Stimulated activated CD8-positive, alpha-beta memory T cell treated with anti-CD3 and anti-CD28 coated beads, Interleukin-15, amount 100 ng/mL, for 48 hours (primary cell): ENCODE data around the gene SLC38A1.
"Not testable (repeated sequence)": the region's sequence is repeated elsewhere in the genome, so short reads cannot be mapped to it uniquely, and the experiment has no call there.

Source experiments
- DNase-seq, 2 donors: peaks; one replicate each; pipeline ENCODE4 v3.0.0-alpha.2; 2020; ENCODE audit warnings: low read depth in 2 of 2

SLC38A1 gene

DNA sequence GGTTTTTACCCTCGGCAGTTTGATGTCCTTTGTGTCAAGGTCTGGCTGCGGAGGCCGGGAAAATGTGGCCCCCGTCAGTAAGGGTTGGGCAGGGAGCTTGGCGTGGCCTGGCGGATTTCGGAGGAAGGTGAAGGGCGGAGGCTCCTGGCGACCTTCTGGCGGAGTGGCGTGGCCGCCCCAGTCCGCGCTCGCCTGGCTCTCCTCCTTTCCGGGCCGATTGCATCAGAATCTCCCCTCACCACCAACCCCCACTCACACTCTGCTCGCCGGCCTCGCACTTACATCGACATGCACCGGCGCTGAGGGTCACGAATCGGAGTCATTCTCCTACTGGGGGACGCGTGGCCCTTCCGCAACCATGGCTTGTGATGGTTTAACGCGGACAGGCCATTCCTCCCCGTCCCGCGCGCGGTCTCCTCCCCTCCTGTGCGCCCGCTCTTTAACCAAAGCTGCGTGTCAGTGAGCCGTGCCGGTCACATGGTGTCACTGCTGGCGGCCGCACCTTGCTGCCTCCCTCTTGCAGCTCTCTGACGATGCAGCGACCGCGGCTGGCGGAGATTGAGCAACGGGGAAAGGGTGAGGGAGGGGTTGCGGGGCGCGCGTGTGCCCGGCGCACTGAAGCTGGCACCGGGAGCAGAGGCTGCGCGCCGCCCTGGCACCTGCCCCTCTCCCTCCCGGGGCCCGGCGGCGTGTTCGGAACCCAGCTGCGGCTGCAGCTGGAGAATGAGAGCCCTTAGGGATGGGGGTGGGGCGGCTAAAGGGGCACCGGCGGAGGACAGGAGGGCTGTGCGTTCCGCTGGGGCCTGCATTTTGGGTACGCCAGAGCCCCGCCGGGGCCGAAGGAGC is at the start of gene SLC38A1:
Gene SLC38A1, minus strand, starts transcription at position 461 of the 846 bp plus-strand sequence. CDS start 29,243 bp downstream, outside the sequence.
- DNase-seq = peak; percentile 77 to 81

DNA sequence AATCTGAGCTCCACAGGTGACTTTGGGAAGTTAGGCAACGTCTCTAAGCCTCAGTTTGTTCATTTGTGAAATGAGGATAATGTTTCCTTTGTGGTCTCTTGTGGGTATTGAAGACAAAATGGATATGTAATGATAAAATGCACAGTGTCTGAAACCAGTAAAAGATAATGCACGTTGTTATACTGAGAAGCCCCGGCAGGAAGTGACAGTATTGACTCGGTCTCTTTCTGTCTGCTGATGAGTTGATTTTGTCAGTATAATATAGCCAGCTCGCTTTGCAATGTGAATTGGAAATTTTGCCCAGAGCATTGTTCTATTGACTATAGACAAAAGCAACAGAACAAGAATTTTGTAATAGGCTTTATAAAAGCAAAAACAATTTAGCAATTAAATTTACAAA is 49.2 kb upstream of the SLC38A1 start:
- DNase-seq = no peak

DNA sequence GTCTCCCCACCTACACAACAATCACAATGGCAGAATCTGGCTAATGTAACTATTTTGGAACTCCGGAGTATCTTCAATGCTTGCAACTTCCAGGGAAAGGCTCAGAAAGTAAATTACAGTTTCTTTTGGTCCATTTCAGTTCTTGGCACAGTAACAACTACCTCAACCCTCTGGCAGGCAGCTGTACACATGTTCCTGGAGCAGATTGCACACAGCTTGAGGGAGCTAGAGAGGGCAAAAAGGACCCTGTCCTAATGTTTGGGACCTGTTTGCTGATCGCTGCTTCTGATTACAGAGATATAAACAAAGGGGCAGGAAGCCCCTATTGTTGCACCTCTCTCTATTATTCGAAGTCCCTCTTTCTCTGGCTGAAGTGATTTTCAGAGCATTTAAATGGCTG is 35.2 kb upstream of the SLC38A1 start:
- DNase-seq = no peak

DNA sequence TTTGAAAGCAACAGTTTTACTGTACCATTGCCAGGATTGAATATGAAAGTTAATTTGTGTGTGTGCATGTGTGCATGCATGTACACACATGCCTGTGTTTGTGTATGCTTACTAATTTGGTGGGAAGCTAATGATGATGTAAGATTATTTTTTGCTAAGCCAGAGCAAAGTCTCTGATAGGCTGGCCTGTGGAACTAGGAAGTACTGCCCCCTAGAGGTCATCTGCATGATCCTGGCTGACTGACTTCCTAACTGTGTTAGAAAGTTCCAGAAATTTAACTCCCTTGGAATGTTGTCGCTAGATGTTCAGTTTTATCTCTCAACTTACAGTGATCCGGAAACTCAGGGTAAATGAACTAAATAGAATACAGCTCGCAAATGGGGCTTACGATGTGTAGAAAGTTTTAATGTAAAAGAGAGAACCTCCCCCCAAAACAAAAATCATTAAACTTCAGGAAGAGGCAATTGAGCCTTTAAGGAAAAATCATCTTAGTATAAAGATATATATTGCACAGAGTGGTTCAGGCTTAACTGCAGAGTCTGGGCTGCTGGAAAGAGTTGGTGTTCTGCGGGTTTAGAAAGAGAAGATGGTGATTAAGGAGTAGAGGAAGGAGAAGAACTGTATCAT is 34.3 kb upstream of the SLC38A1 start:
- DNase-seq = peak; percentile 4 to 11

DNA sequence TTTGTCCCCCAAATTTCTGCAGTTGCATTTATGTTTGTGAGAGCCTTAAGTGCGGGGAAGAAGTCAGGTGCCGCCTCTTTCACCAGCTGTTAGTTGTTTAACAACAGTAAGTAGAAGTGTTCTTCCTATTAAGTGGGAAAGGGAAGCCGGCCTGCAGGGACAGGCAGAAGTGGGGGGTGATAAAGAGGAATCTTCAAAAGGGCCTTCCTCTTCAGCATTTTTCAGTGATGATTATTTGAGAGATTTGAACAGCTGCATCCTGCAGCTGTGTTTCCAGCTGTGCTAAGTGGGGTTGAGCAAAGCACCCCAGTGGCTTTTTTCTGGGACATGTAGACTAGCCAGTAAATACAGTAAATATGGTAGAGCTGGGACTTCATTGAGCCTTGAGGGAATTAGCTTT is 32.1 kb upstream of the SLC38A1 start:
- no peak for DNase-seq

DNA sequence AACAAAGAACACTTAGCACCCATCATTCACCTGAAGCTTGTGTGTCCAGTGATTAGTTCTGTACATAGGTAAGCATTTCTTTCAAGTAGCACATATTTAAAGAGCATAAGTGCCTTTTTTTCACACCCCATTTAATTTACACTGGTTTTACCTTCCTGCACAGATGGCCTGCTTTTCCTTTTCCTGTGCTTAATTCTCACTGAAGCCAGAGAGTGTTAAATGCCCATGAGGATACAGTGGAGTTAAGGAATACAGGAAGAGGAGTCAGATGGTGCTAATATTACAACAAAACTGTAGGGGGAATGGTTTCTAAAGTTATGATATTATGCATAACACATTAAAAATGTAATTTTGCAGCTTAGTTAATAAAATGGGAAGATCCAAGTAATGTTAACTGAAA is 31.0 kb upstream of the SLC38A1 start:
- no peak for DNase-seq

DNA sequence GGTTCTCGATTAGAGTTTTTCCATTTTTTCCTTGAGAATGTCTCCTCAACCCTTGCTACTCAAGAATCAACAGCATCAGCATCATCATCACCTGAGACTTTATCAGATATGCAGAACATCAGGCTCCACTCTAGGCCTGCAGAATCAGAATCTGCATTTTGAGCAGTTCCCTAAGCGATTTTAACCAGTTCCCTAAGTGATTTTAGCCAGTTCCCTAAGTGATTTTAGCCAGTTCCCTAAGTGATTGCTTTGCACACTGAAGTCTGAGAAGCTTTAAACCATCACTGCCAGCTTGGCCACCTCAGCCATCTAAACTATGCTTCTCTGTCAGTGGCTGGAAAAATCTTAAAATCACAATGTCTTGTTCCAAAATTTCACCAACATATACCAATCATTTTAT is 29.4 kb upstream of the SLC38A1 start:
- no peak for DNase-seq

DNA sequence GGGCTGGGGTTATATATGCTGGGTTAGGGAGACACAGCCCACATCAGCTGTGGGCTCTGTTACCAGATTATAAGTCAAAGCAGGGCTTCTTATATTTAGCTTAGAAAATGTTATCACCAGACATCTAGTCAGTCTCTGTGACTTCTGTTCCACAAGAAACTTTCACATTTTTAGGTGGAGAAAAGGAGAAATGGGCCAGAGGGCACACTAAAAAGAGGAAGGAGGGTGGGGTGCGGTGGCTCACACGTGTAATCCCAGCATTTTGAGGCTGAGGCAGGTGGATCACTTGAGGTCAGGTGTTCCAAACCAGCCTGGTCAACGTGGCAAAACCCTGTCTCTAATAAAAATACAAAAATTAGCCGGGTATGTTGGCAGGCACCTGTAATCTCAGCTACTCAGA is 28.0 kb upstream of the SLC38A1 start:
- no peak for DNase-seq

DNA sequence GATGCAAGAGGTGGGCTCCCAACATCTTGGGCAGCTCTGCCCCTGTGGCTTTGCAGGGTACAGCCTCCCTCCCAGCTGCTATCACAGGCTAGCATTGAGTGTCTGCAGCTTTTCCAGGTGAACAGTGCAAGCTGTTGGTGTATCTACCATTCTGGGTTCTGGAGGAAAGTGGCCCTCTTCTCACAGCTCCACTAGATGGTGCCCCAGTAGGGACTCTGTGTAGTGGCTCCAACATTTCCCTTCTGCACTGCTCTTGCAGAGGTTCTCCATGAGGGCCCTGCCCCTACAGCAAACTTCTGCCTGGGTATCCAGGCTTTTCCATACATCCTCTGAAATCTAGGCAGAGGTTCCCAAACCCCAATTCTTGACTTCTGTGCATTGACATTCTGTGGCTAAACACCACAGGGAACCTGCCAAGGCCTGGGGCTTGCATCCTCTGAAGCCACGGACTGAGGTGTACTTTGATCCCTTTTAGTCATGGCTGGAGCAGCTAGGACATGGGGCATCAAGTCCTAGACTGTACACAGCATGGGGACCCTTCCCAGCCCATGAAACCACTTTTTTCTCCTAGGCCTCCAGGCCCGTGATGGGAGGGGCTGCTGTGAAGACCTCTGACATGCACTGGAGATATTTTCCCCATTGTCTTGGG is 24.0 kb upstream of the SLC38A1 start:
- no peak for DNase-seq

DNA sequence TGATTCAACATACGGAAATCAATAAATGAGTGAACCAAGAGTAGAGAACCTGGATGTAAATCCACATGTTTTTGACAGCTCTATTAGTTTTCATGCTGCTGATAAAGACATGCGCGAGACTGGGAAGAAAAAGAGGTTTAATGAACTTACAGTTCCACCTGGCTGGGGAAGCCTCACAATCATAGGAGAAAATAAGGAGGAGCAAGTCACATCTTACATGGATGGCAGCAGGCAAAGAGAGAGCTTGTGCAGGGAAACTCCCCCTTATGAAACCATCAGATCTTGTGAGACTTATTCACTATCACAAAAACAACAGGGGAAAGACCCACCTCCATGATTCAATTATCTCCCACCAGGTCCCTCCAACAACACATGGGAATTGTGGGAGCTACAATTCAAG is 23.1 kb upstream of the SLC38A1 start:
- not testable (repeated sequence) for DNase-seq

DNA sequence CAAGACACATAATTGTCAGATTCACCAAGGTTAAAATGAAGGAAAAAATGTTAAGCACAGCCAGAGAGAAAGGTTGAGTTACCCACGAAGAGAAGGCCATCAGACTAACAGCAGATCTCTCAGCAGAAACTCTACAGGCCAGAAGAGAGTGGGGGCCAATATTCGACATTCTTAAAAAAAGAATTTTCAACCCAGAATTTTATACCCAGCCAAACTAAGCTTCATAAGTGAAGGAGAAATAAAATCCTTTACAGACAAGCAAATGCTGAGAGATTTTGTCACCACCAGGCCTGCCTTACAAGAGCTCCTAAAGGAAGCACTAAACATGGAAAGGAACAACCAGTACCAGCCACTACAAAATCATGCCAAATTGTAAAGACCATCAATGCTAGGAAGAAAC is 16.3 kb upstream of the SLC38A1 start:
- not testable (repeated sequence) for DNase-seq

DNA sequence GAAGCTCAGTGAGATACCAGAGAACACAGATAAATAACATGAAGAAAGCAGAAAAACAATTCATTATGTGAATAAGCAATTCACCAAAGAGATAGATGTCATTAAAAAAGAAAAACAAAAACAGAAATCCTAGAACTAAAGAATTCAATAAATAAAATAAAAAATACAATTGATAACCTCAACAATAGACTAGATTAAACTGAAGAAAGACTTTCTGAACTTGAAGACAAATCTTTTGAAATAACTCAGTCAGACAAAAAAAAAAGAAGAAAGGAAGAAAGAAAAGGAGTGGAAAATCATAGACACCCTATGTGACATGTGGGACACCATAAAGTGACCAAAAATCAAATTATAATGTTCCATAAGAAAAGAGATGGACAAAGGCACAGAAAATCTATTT is 14.0 kb upstream of the SLC38A1 start:
- no peak for DNase-seq

DNA sequence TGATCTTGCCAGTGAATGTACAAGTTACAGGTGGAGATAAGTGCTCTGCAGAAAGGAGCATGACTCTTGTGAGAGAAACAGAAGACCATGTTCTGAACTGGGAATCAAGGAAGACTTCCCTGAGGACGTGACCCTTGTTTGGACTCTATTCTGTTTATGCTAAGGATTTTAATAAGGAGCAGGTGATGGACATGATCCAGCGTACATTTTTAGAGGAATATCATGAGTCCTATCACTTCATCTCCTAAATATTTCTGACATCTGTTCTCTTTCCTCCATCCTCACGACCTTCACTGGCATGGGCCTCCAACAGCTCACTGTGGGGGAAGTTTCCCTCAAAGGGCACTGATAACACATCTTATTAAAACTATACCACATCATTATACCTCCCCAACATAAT is 7.9 kb upstream of the SLC38A1 start:
- DNase-seq = no peak

DNA sequence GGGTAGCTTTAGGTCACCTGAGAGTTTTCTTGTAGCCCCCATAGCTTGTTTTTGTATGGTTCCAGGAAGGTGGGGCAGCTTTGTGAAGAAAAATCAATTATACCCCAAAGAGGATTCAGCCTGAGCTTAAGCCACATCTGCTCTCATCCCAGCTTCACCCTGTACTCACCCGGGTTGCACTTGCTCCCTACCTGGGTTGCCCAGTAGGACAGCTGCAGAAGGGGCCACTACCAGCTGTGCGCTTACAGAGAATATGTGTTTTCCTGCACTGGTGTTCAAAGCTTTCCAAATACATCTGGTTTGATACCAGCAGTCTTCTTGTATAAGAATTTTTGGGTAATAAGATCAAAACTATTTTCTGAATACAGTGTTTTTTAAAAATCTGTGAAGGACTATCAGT is 3.0 kb upstream of the SLC38A1 start:
- no peak for DNase-seq

DNA sequence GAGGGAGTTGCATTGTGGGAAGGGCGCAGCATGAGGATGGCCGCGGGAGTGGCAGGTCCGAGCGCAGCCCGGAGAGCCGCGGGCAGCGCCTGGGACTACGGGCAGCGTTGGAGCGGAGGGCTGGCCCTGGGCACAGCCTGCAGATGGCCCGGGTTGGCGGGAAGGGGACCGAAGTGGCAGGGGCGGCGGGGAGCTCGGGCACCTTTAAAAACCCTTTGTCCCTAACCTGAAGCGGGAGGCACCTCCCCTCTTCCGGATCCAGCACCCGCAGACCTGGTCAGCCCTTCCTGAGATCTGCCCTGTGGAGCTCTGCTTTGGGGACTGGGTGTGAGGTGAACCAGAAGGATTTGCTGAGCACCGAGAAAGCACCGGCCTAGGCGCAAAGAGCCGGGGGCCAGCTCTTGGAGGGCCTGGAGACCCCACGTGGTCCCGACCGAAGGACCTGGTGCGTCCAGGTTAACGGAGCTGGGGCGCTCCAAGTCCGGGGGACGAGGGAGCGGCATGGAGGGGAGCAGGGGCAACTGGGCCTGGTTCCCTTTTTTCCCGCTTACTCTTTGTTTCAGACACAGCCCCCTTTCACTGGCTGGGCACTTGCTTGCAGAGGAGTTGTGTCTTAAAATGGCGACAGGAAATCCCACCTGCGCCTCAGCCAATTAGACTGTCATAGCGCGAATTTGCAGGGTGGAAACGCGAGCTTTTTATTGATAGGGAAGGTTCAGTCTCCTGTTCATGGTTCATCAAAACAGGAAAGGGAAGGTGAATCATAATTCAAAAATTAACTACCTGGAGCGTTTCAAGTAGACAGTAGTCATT is 792 bp upstream of the SLC38A1 start:
- peak; percentile 61 to 66 for DNase-seq

DNA sequence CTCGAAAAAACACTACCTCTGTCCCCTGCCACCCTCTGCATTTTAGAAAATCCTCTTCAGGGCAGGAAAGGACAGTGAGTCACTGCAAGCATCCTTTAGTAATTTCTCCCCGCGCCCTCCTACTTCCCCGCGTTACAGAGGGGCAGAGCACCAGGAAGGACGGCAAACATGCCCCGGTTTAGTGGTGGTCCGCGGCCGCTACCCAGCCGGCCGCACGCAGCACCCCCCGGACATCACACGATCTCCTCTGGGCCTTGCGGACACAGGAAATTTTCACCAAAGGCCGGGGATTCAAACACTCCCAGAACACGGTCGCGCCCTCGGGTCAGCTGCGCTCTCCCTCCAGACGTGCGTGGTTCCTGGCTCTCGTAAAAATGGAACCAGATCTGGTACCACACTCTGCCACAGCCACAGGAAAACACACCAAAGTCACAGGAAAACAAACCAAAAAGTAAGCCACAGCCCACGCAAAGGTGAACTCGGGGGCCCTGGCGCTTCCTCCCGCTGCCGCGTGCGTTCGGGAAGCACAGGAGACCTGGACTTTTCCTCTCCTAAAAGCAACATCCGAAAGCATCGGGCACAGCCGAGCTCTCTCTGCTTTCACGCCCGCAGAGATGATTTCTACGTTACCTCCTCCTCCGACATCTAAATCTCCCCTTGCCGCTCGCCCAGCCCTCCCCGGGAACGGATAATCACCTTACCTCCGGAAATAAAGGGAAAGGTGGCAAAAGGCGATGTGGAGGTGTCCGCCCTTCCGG is 839 bp downstream of the SLC38A1 start:
- peak in 1 of 2 donors; percentile 29 for DNase-seq

DNA sequence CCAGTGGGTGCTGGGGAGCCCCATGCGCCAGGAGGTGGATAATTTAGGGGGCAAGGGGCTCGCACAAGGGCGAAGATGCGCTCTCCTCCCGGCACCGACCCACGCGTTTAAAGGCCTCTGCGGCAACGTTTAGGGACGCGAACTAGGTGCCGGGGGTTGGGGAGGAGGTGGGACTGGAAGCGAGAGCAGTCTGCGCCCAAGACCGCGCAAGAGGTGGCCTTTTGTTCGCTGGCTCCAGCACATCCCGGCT is 1.3 kb downstream of the SLC38A1 start:
- DNase-seq = peak in 1 of 2 donors; percentile 11

DNA sequence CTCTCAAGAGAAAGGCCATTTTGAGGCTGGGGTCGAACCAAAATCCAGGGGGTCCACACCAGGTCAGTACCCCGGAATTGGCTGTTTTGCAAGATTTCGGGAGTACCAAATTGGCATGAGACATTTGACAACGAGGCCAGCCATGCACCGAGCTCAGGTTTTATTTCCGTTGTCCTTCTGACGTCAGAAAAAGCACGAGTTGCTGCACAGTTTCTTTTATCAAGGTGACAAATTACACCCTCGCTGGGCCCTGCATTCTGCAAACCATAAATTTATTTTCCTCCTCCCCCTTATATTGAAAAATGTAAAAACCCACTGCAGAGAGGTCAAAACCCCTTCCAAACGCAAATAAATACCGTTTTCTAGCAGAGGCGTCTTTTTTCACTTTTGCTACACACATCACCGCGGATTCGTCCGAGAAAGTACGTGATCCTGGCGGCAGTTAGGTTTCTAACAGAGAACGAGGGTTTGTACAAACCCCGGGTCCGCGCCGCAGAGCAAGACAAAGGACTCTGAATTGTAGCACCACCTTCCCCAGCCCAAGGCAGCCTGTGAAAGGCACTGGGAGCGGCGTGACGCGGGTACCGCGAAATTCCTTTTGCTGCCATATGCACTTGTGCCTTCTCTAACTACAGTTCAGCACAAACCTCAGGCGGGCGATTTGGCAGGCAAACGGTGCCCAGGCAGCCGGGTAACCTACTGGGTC is 1.8 kb downstream of the SLC38A1 start:
- peak; percentile 32 to 34 for DNase-seq

DNA sequence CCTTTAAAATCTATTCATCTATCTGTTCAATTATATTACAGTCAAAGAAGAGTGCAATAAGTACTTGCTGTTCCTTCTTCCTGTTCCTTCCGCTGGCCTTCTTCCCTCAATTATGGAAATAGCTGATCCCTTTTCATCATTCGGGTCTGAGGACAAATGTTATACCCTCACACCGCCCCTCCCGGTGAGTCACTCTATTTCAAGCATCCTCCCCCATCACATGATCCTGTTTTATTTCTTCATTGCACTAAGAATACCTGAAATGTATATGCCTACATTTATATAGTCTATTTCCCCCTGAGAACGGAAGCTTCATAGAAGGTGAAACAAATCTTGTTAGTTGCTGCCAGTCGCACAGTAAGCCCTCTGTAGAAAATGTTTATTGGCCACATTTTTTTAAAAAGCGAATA is 2.5 kb downstream of the SLC38A1 start:
- no peak for DNase-seq

DNA sequence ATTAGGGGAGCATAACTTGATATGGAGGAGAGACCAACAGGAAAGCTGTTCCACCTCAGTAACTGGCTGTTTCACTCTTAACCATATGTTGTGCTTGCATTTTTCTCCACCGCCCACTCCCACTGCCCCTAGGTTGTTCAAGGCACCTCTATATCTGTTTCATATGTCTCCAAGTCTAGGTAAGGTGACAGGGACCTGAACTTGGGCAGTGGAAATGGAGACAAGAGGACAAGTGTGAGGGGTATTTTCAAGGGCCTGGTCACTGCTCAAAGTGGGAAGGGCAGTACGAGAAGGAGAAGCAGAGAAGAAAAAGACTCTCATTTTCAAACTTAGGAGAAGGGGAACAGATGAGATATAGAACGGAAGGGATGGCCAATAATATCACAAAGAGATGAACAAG is 3.1 kb downstream of the SLC38A1 start:
- DNase-seq = no peak

DNA sequence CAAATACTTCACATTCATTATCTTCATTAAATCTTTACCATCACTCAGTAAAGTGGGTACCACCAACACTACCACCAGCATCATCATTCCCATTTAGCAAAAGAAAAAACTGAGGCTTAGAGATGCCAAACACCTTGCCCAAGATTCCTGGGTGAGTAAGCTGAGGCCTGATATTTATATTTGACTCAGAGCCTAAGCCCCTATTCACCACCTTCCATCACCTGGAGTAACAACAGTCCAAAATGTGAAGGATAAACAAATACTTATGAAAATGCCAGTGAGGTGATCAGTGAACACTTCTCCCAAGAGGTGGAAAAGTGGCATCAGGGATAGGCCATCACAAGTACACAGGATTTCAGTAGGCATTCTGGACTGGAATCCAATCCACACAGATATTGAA is 3.7 kb downstream of the SLC38A1 start:
- no peak for DNase-seq
